Epithelial cell of esophagus (primary cell): Measurements from ENCODE around the gene LGALS8.

Experiments
- DNase-seq: peaks from one replicate; pipeline ENCODE4 v3.0.0; 2010; ENCODE audit warnings: low read depth
- H3K4me3 ChIP-seq: 2 replicates; pipeline ENCODE4 v1.5.1; 2011; ENCODE audit warnings: mild to moderate bottlenecking, low read length, control low read depth
- TF ChIP-seq, protein P1 (sequence below): IDR thresholded peaks from 2 replicates; pipeline ENCODE4 v1.5.1; 2011; ENCODE audit warnings: low read depth, mild to moderate bottlenecking, low read length, control low read depth, inconsistent platforms; ENCODE audit not compliant: insufficient read depth; ENCODE audit errors: missing control alignments

LGALS8 gene

DNA sequence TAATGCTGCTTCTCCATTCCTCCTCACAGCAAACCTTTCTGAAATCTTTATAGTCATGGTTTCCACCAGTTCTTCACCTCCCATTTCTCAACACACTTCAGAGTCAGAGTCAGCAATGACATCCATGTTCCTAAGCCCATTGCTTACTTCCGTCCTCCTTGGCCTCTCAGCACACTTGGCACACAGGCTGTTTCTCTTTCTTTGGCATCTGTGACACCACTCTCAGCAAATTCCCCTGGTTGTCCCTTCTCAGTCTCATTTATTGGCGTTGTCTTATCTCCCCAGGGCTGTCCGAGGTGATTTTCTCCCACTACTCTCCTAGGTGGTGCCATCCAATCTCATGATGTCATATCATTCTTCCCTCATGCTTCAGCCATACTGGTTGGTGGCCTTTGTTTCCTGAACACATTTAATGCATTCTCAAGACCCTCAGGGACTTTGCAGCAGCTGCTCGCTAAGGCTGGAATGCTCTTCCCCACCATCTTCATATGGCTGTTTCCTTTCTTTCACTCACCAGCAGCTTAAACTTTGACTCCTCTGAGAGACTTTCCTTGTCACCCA lies 3.3 kb upstream of the LGALS8 start:
- H3K4me3 ChIP-seq: no peak overlapping the region

DNA sequence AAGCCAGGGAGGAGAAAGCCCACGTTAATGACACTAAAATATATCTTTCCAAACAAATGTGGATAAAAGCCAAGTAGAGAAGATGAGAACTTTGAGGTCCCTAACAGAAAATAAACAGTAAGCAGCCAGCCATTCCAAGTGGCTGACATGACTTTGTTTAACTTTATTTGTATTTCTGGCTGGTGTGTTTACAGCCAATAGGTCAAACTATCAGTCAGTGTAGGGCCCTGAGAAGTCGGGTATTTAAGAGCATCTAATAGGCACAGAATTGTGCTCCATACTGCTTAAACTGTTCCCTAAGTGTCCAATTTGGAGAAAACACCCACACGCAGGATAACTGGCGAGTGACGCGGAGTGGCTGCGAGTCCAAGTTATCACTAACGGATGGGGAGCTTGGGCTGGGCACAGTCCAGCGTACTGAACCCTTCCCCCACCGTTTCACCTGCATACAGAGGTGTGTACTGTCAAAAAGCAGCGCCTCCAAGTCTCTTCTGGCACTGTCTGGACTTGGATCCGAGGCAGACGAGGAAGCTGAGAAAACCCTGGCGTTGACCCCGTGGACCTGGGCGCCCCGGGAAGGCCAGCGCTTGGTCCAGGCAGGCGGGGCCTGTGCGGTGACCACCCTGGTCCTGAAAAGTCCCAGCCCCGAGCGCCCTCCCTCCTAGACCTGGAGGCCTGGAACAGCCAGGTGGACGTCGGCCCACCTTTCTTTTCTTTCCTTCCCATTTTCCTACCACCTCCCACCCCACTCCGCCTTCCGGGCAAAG lies 662 bp upstream of the LGALS8 start:
- DNase-seq: peak; percentile 50
- TF ChIP-seq, protein P1, sequence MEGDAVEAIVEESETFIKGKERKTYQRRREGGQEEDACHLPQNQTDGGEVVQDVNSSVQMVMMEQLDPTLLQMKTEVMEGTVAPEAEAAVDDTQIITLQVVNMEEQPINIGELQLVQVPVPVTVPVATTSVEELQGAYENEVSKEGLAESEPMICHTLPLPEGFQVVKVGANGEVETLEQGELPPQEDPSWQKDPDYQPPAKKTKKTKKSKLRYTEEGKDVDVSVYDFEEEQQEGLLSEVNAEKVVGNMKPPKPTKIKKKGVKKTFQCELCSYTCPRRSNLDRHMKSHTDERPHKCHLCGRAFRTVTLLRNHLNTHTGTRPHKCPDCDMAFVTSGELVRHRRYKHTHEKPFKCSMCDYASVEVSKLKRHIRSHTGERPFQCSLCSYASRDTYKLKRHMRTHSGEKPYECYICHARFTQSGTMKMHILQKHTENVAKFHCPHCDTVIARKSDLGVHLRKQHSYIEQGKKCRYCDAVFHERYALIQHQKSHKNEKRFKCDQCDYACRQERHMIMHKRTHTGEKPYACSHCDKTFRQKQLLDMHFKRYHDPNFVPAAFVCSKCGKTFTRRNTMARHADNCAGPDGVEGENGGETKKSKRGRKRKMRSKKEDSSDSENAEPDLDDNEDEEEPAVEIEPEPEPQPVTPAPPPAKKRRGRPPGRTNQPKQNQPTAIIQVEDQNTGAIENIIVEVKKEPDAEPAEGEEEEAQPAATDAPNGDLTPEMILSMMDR: no peak
- H3K4me3 ChIP-seq: peak overlapping the region; percentile 93

More for the DNA sequence above, 3.3 kb upstream of the LGALS8 start:
- DNase-seq: no peak
- TF ChIP-seq, protein P1: no peak

DNA sequence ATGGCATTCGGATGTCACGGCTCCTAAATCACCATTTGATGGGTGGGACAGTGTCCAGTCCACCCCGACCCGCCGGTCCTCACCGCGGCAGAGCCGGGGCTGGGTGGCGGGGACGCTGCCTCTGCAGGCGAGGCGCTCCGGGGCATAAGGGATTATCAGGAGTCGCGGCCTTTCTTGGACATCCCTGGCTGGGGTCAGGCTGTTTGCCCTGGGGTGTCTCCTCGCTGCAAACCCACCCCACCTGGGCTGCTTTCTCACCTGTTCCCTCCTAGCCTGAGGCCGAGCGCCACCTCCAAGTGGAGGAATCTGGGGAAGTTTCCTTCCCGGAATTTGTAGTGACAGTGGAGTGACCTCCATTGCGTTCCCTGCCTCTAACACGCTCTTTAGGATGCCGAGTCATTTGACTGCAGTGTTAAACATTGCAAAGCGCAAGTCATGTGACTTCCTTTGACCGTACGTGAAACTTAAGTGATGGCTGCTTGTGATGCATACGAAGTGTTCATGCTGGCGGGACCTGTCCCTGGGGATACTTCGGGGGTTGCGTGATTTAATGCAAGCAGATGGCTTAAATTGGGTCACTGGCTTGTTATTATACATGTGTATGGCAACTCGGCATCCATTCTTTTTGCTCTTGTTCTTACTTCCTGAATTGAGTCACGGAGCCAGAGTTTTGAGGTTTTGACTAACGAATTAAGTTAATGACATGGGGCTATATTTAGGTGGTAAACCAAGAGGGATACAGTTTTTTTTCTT lies 536 bp downstream of the LGALS8 start:
- peak overlapping the region; percentile 93 for H3K4me3 ChIP-seq
- TF ChIP-seq, protein P1: no peak
- peak; percentile 83 for DNase-seq

DNA sequence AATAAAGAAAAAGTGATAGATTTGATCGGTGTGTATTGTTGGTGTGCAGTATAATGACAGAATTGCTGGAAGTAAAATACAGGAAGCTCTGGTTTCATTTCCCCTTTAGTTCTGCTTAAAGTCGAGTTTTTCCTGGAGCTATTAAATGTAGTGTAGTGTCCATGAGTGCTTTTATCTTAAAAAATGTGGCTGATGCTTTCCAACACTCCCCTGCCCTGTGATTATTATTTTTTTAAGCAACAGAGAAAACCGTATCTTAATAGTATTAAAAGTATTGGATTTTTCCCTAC lies 1.1 kb downstream of the LGALS8 start:
- DNase-seq: no peak
- TF ChIP-seq, protein P1: no peak
- peak overlapping the region; percentile 93 for H3K4me3 ChIP-seq

DNA sequence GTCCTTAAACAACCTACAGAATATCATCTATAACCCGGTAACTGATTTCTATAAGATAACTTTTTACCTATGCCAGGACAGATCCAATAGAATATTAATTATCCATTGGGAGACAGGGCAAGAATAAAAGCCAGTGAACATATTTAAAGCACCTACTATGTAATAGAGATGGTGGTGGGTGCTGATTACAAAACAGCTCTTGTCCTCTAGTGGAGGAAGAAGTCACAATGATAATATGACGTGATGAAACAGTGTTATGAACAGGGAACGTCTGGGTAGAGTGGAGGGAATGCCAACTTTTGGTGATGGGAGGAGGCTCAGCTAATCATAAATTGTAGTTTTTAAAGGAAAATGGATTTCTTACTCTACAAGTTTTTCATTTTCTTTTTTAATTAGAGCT lies 2.3 kb downstream of the LGALS8 start:
- TF ChIP-seq, protein P1: no peak
- DNase-seq: no peak

DNA sequence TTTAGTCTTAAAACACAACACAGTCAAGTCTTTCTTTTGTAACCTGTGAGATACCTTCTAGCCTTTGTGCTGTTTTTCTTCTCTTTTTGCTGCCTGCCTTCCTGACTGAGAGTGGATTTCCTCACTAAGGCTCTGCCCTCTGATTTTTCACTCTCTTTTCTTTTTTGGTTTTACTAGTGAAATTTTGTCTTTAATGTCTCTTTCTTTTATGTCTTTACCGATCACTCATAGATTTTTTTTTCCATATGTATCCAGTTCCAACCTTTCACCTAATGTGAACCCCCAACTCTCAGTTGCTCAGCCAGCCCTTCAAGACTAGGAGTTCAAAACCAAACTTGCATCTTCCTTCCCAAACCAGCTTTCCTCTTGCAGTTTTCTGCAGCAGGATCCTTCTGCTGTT lies 6.5 kb downstream of the LGALS8 start:
- TF ChIP-seq, protein P1: no peak
- no peak overlapping the region for H3K4me3 ChIP-seq
- DNase-seq: no peak

More for the DNA sequence above, 2.3 kb downstream of the LGALS8 start:
- no peak overlapping the region for H3K4me3 ChIP-seq

DNA sequence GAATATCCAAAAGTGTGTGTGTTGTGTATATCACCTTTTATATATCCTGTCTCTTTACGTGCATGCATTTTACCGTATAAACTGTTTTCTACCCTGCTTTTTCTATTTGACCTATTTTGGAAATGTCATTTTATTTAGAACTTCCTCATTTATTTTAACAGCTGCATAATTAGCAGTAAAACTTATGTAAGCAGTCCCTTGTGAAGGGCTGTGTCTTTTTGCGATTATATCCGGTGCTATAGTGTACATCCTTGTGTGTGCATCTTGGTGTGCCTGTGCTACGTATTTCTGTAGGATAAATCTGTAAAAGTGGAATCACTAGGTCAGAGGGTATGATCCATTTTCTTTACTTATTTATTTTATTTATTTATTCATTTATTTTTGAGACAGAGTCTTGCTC lies 7.2 kb downstream of the LGALS8 start:
- DNase-seq: no peak
- TF ChIP-seq, protein P1: no peak
- H3K4me3 ChIP-seq: no peak overlapping the region
